HepG2 (cell line): Measurements from ENCODE around the gene ZNF629. TPM values are rescaled to one million over a fixed set of nuclear protein-coding genes. Genes with fewer than 3 reads are reported as not detected.
A peak's percentile ranks its signal among the peaks of the same experiment; 100 is the strongest.

Source experiments
- ATAC-seq: fragments of 200-7000 bp; cut with Tn5 transposase; 3 replicates; pipeline ENCODE4 v1.9.1; 2020; ENCODE audit warnings: mild to moderate bottlenecking, moderate library complexity
- BruUV-seq: library from RNA; stranded (reverse); fragments of 400-500 nt; replicated peaks from 2 replicates; lab custom pipeline; 2021; lab: Mats Ljungman, UMichigan
- CTCF ChIA-PET: fragments of 300-600 bp; formaldehyde crosslinking; extraction: SDS; loops from one replicate; lab custom pipeline; 2021; ENCODE audit warnings: low total read pairs, inconsistent platforms, low intra/inter-chr PET ratio; lab: Yijun Ruan, JAX
- POLR2A ChIA-PET: fragments of 350-600 bp; sonication (Branson Sonifier 250); formaldehyde crosslinking; loops from one replicate; lab custom pipeline; 2020; ENCODE audit warnings: antibody characterized with exemption, inconsistent platforms; lab: Yijun Ruan, JAX
- DNase-seq: peaks from one replicate; pipeline ENCODE4 v3.0.0-alpha.2; 2015; ENCODE audit warnings: low spot score
- FAIRE-seq: peaks from 3 replicates; lab custom pipeline; 2011; peaks lifted over from hg19 to GRCh38; lab: Jason Lieb, UNC
- H2AFZ ChIP-seq: one replicate; pipeline ENCODE4 v1.6.1; 2011; ENCODE audit warnings: low read length, inconsistent platforms
- H3K27ac ChIP-seq: fragments of 300-600 bp; 3 replicates; pipeline ENCODE4 v1.8.0; 2011; ENCODE audit warnings: mixed run types, mild to moderate bottlenecking, mixed read lengths, low read length, inconsistent platforms; ENCODE audit not compliant: insufficient read depth; ENCODE audit errors: extremely low read length
- H3K27me3 ChIP-seq, 2 experiments: fragments of 200-600 bp in 1 of 2; 2 replicates in 1 of 2; 3 replicates in 1 of 2; pipeline versions ENCODE4 v1.6.0 to v1.8.0; 2011; ENCODE audit warnings: low read length in 2 of 2, mild to moderate bottlenecking in 2 of 2, moderate library complexity in 2 of 2, inconsistent platforms in 1 of 2; ENCODE audit not compliant: insufficient read depth in 2 of 2, control insufficient read depth in 1 of 2
- H3K36me3 ChIP-seq, 2 experiments: fragments of 200-600 bp in 1 of 2; replicated peaks in 1 of 2; 2 replicates in 1 of 2; 3 replicates in 1 of 2; pipeline versions ENCODE4 v1.5.1 to v1.8.0; 2011; ENCODE audit warnings: low read length in 2 of 2, inconsistent platforms in 1 of 2; ENCODE audit not compliant: insufficient read depth in 2 of 2, control insufficient read depth in 1 of 2
- H3K4me1 ChIP-seq: 2 replicates; pipeline ENCODE4 v1.5.1; 2012; ENCODE audit warnings: low read length, inconsistent platforms; ENCODE audit not compliant: insufficient read depth
- H3K4me2 ChIP-seq: 2 replicates; pipeline ENCODE4 v1.6.0; 2011; ENCODE audit warnings: low read depth, low read length, inconsistent platforms
- H3K4me3 ChIP-seq, 3 experiments: fragments of 200-600 bp in 1 of 3; sonication (generic), shearing (Covaris generic) in 1 of 3; replicated peaks in 1 of 3; 2 replicates each; pipeline ENCODE4 v1.5.1; 2011 to 2016; ENCODE audit warnings: low read length in 3 of 3, inconsistent platforms in 2 of 3, low read depth in 2 of 3, mild to moderate bottlenecking in 2 of 3, control low read depth in 1 of 3, mixed read lengths in 1 of 3; ENCODE audit not compliant: insufficient read depth in 1 of 3
- H3K79me2 ChIP-seq: one replicate; pipeline ENCODE4 v1.6.1; 2011; ENCODE audit warnings: low read length, inconsistent platforms; ENCODE audit not compliant: insufficient read depth
- H3K9ac ChIP-seq: 2 replicates; pipeline ENCODE4 v1.6.0; 2011; ENCODE audit warnings: mild to moderate bottlenecking, low read depth, low read length, inconsistent platforms; ENCODE audit not compliant: insufficient read depth
- H3K9me3 ChIP-seq: 2 replicates; pipeline ENCODE4 v1.5.1; 2012; ENCODE audit warnings: mild to moderate bottlenecking, low read length
- H4K20me1 ChIP-seq: 2 replicates; pipeline ENCODE4 v1.6.0; 2011; ENCODE audit warnings: inconsistent platforms, mild to moderate bottlenecking, low read length, moderate library complexity; ENCODE audit not compliant: insufficient read depth
- CBX1 ChIP-seq: IDR thresholded peaks from one replicate; pipeline ENCODE4 v1.6.1; 2016; ENCODE audit warnings: antibody characterized with exemption, low read depth
- PRDM15 ChIP-seq: sonication (generic); formaldehyde crosslinking; IDR thresholded peaks from 2 replicates; pipeline ENCODE4 v1.4.0; 2020; ENCODE audit warnings: missing genetic modification reagents
- PRPF4 ChIP-seq: fragments of 200-400 bp; formaldehyde crosslinking; IDR thresholded peaks from 2 replicates; pipeline ENCODE4 v1.6.1; 2016; ENCODE audit warnings: low read length, low read depth; ENCODE audit not compliant: poor library complexity, severe bottlenecking
- TFAP4 ChIP-seq: sonication (generic); IDR thresholded peaks from 2 replicates; pipeline ENCODE4 v1.6.1; 2016; ENCODE audit warnings: low read depth, borderline replicate concordance
- ZBTB33 ChIP-seq: sonication (generic); formaldehyde crosslinking; IDR thresholded peaks from 2 replicates; pipeline ENCODE4 v1.4.0; 2020; ENCODE audit warnings: missing genetic modification reagents
- ZNF205 ChIP-seq: IDR thresholded peaks from 2 replicates; pipeline ENCODE4 v1.6.1; 2018; ENCODE audit warnings: missing biosample characterization, missing genetic modification reagents
- ZNF510 ChIP-seq: sonication (generic); formaldehyde crosslinking; IDR thresholded peaks from 2 replicates; pipeline ENCODE4 v1.4.0; 2020; ENCODE audit warnings: low read depth, mild to moderate bottlenecking, missing genetic modification reagents
- WGBS: methylation state at CpG from one replicate; pipeline ENCODE4 v1.1.6; 2017; ENCODE audit warnings: low lambda C conversion rate; 5-methylcytosine and 5-hydroxymethylcytosine counted together
- in situ Hi-C: cut with HindIII; loops from 2 replicates; pipeline ENCODE4 v1.10.0; 2017; ENCODE audit warnings: low pct_unique_long_range_greater_than_20kb; ENCODE audit not compliant: extremely low pct_ligation_motif_present
- intact Hi-C: fragments of 100-400 bp; cut with micrococcal nuclease; formaldehyde crosslinking; loops from one replicate; pipeline ENCODE4 v1.10.0; 2022; ENCODE audit not compliant: unreplicated experiment
- polyA plus RNA-seq, 8 experiments: library from polyadenylated mRNA; depleted of rRNA in 3 of 8; stranded (reverse) in 7 of 8; unstranded in 1 of 8; fragments of >200 nt; fragmentation: Illumina TruSeq in 4 of 8; extraction: Trizol in 4 of 8; gene quantifications; 2 replicates each; pipeline versions ENCODE4 v1.2.1 to v1.2.3, GENCODE V29; 2011 to 2016; ENCODE audit warnings: low read depth in 4 of 8, missing spikeins in 1 of 8, mixed read lengths in 1 of 8; ENCODE audit not compliant: insufficient read depth in 1 of 8
- total RNA-seq, 5 experiments: library from RNA; depleted of rRNA; stranded (reverse); fragments of >200 nt; fragmentation: Illumina TruSeq; extraction: Trizol; gene quantifications; 2 replicates each; pipeline ENCODE4 v1.2.3, GENCODE V29; 2016; ENCODE audit warnings: low read depth in 1 of 5

The ZNF629 gene
- total and polyA plus RNA-seq, 2 of the 13 experiments (the other 11 are each of a cell fraction or from before 2014, with no cell fraction given) = 6.1 to 16.5 TPM

GRCh38 chr16:30777591-30778297 lies 9.3 kb downstream of the ZNF629 start (continued):
- TF ChIP-seq TFAP4 (peak; percentile 24; the same call in 1 of the 2 replicates), PRDM15 (CRISPR knock-in tag) (peak; percentile 33; the same call in 1 of the 2 replicates)

GRCh38 chr16:30775392-30776188 lies 11.4 kb downstream of the ZNF629 start:
- TSS peak; percentile 61 for BruUV-seq
- no peaks in the 10 kb centered on the region for H3K9me3 ChIP-seq
- no peaks in the 10 kb centered on the region; a peak in 1 of 5 replicates for H3K27me3 ChIP-seq
- WGBS = under 1% methylated on average over 45 of the region's 81 CpGs
- peaks cover 36% of the 10 kb centered on the region for H3K4me1 ChIP-seq
- intact Hi-C loops (loop anchor here (1.0 to 5.0 kb wide), 2 partner anchors 27 to 37 kb away; partner anchors contain the start of gene PHKG2), in situ Hi-C loops (no loop called here)
- H3K9ac ChIP-seq = peak overlapping the region; percentile 92
- H3K4me2 ChIP-seq = peak overlapping the region; percentile 95
- DNase-seq = peak; percentile 83
- H3K79me2 ChIP-seq = peaks cover 9% of the 10 kb centered on the region
- peak; percentile 84 for ATAC-seq
- CTCF ChIA-PET = no interaction called here
- H3K4me3 ChIP-seq = peak overlapping the region; percentile 63 to 88 (median 75)
- H4K20me1 ChIP-seq = no peaks in the 10 kb centered on the region; the same call in 1 of the 2 replicates
- no peak overlapping the region for H2AFZ ChIP-seq
- POLR2A ChIA-PET = interaction anchor here (0.6 to 2.2 kb wide), 17 partner anchors 9 to 342 kb away, joined by 3 to 34 read pairs (median 7); partner anchors contain the start of genes FBRS, FBXL19, KAT8 and PHKG2
- FAIRE-seq = peak; percentile 96
- H3K27ac ChIP-seq = peak overlapping the region; percentile 89
- H3K36me3 ChIP-seq = peaks cover 22 to 41% of the 10 kb centered on the region in 2 experiments
- TF ChIP-seq ZNF510 (CRISPR knock-in tag) = peak; percentile 83; the same call in 1 of the 2 replicates
- no peak for TF ChIP-seq PRPF4
- no peak for TF ChIP-seq CBX1
- peak; percentile 78; the same call in 1 of the 2 replicates for TF ChIP-seq ZNF205 (CRISPR knock-in tag)
- TF ChIP-seq ZBTB33 (CRISPR knock-in tag) = peak; percentile 25; the same call in 1 of the 2 replicates
